CD4-positive, alpha-beta memory T cell (primary cell): ENCODE results near the gene GPC6. TPM values are rescaled to one million over a fixed set of nuclear protein-coding genes. Genes with fewer than 3 reads are reported as not detected.

Experiments used
- CTCF ChIA-PET: fragments of 350-600 bp; sonication (Branson Sonifier 250); formaldehyde crosslinking; loops from one replicate; lab custom pipeline; 2021; ENCODE audit warnings: inconsistent platforms; ENCODE audit not compliant: partially characterized antibody; lab: Charles Lee
- POLR2A ChIA-PET: fragments of 350-600 bp; sonication (Branson Sonifier 250); formaldehyde crosslinking; loops from one replicate; lab custom pipeline; 2021; ENCODE audit not compliant: partially characterized antibody; lab: Charles Lee
- DNase-seq, 5 donors: peaks; one replicate each; pipeline versions ENCODE4 v3.0.0 to v3.0.0-alpha.2; 2020 to 2022; ENCODE audit warnings: mixed read lengths in 1 of 5
- H3K27ac ChIP-seq: one replicate; pipeline ENCODE4 v1.7.0; 2013; ENCODE audit warnings: low read depth, low read length
- H3K27me3 ChIP-seq: 2 replicates; pipeline ENCODE4 v1.7.0; 2013; ENCODE audit warnings: mild to moderate bottlenecking, low read length, moderate library complexity; ENCODE audit not compliant: insufficient read depth
- H3K36me3 ChIP-seq: 2 replicates; pipeline ENCODE4 v1.7.0; 2013; ENCODE audit warnings: mild to moderate bottlenecking, low read length, moderate library complexity; ENCODE audit not compliant: insufficient read depth
- H3K4me1 ChIP-seq: 2 replicates; pipeline ENCODE4 v1.7.0; 2013; ENCODE audit warnings: mild to moderate bottlenecking, low read length, moderate library complexity; ENCODE audit not compliant: insufficient read depth
- H3K4me3 ChIP-seq, 2 donors: one replicate each; pipeline ENCODE4 v1.7.0; 2013; ENCODE audit warnings: low read length in 2 of 2, mild to moderate bottlenecking in 1 of 2
- H3K9me3 ChIP-seq, 2 donors: one replicate each; pipeline ENCODE4 v1.7.0; 2013; ENCODE audit warnings: low read length in 2 of 2, control low read depth in 1 of 2; ENCODE audit not compliant: control insufficient read depth in 1 of 2
- H3K27ac Mint-ChIP-seq, 7 donors: one replicate each; pipeline ENCODE4 v1.8.0; 2020 to 2021; ENCODE audit warnings: mixed read lengths in 7 of 7, mild to moderate bottlenecking in 6 of 7, inconsistent platforms in 3 of 7, moderate library complexity in 3 of 7
- H3K27me3 Mint-ChIP-seq, 2 donors: one replicate each; pipeline ENCODE4 v1.8.0; 2020 to 2021; ENCODE audit warnings: mixed read lengths in 2 of 2
- H3K36me3 Mint-ChIP-seq, 2 donors: one replicate each; pipeline ENCODE4 v1.8.0; 2020 to 2021; ENCODE audit warnings: mixed read lengths in 2 of 2, inconsistent platforms in 1 of 2, mild to moderate bottlenecking in 1 of 2
- H3K4me1 Mint-ChIP-seq, 4 donors: one replicate each; pipeline ENCODE4 v1.8.0; 2020 to 2021; ENCODE audit warnings: mixed read lengths in 4 of 4, mild to moderate bottlenecking in 1 of 4
- H3K4me3 Mint-ChIP-seq, 8 donors: one replicate each; pipeline ENCODE4 v1.8.0; 2020 to 2021; ENCODE audit warnings: mixed read lengths in 8 of 8, mild to moderate bottlenecking in 7 of 8, moderate library complexity in 6 of 8, inconsistent platforms in 3 of 8
- H3K9me3 Mint-ChIP-seq, 8 donors: one replicate each; pipeline ENCODE4 v1.8.0; 2020 to 2021; ENCODE audit warnings: mixed read lengths in 8 of 8, mild to moderate bottlenecking in 5 of 8, inconsistent platforms in 3 of 8, moderate library complexity in 1 of 8
- intact Hi-C: fragments of 100-400 bp; cut with micrococcal nuclease; formaldehyde crosslinking; loops from one replicate; pipeline ENCODE4 v1.15.1; 2023
- polyA plus RNA-seq, 2 donors: library from polyadenylated mRNA; unstranded; fragments of 300-500 nt; fragmentation: Illumina TruSeq; gene quantifications; one replicate each; pipeline ENCODE4 v1.2.3, GENCODE V29; 2021
- total RNA-seq, 2 experiments: library from RNA; stranded (reverse); gene quantifications; one replicate each; pipeline ENCODE4 v1.2.3, GENCODE V29; 2021

Gene GPC6
- total and polyA plus RNA-seq, 4 experiments from 2014 or later = not detected

- ChIA-PET POLR2A (no interaction called here), CTCF (interaction anchor here (1.5 kb wide), 1 partner anchor 204 kb away, joined by 3 read pairs; no protein-coding TSS in a partner anchor)
- no peak for DNase-seq
- Histone ChIP-seq H3K9me3 (peaks cover 0 to 3% of the 10 kb centered on the region in 2 donors), H3K27me3 (no peaks in the 10 kb centered on the region), H3K36me3 (no peaks in the 10 kb centered on the region), H3K4me3 (no peak overlapping the region), H3K27ac (no peak overlapping the region), H3K4me1 (no peaks in the 10 kb centered on the region)
- H3K27me3 Mint-ChIP-seq = peaks cover 5 to 13% of the 10 kb centered on the region in 2 donors
- no peak overlapping the region for H3K27ac Mint-ChIP-seq
- no peak overlapping the region for H3K4me3 Mint-ChIP-seq
- H3K4me1 Mint-ChIP-seq = peaks cover 1 to 10% (median 5%) of the 10 kb centered on the region in 4 donors
- H3K9me3 Mint-ChIP-seq = peaks cover 3 to 37% (median 19%) of the 10 kb centered on the region in 8 donors
- intact Hi-C loops = no loop called here
- peaks cover 1 to 12% of the 10 kb centered on the region in 2 donors for H3K36me3 Mint-ChIP-seq
Observed at GRCh38 chr13:94416454-94417080, 1190.0 kb downstream of the GPC6 start.

GRCh38 chr13:94417294-94417693, 1190.7 kb downstream of the GPC6 start:
- Histone ChIP-seq H3K4me1 (no peaks in the 10 kb centered on the region), H3K27ac (no peak overlapping the region), H3K4me3 (no peak overlapping the region), H3K36me3 (no peaks in the 10 kb centered on the region), H3K9me3 (peaks cover 0 to 3% of the 10 kb centered on the region in 2 donors), H3K27me3 (no peaks in the 10 kb centered on the region)
- Mint-ChIP-seq H3K4me3 (no peak overlapping the region), H3K9me3 (peaks cover 3 to 39% (median 19%) of the 10 kb centered on the region in 8 donors), H3K27me3 (peaks cover 4 to 11% of the 10 kb centered on the region in 2 donors), H3K4me1 (peaks cover 1 to 10% (median 5%) of the 10 kb centered on the region in 4 donors), H3K27ac (peak overlapping the region in 1 of 7 donors; percentile 12), H3K36me3 (peaks cover 1 to 12% of the 10 kb centered on the region in 2 donors)
- intact Hi-C loops = no loop called here
- POLR2A ChIA-PET = no interaction called here
- no peak for DNase-seq
- CTCF ChIA-PET = interaction anchor here (1.5 kb wide), 1 partner anchor 203 kb away, joined by 3 read pairs; no protein-coding TSS in a partner anchor

GRCh38 chr13:94419304-94419924, 1192.8 kb downstream of the GPC6 start:
- no peaks in the 10 kb centered on the region for H3K4me1 ChIP-seq
- ChIA-PET POLR2A (no interaction called here), CTCF (no interaction called here)
- peaks cover 0 to 3% of the 10 kb centered on the region in 2 donors for H3K9me3 ChIP-seq
- no peaks in the 10 kb centered on the region for H3K36me3 ChIP-seq
- no peaks in the 10 kb centered on the region for H3K27me3 ChIP-seq
- H3K4me3 ChIP-seq = no peak overlapping the region
- H3K4me3 Mint-ChIP-seq = no peak overlapping the region
- H3K36me3 Mint-ChIP-seq = peaks cover 1 to 12% of the 10 kb centered on the region in 2 donors
- intact Hi-C loops = no loop called here
- no peak overlapping the region for H3K27ac ChIP-seq
- H3K27ac Mint-ChIP-seq = peak overlapping the region in 2 of 7 donors; percentile 2 to 65
- peaks cover 4 to 10% of the 10 kb centered on the region in 2 donors for H3K27me3 Mint-ChIP-seq
- H3K9me3 Mint-ChIP-seq = peaks cover 3 to 39% (median 19%) of the 10 kb centered on the region in 8 donors
- peaks cover 1 to 10% (median 5%) of the 10 kb centered on the region in 4 donors for H3K4me1 Mint-ChIP-seq
- no peak for DNase-seq

GRCh38 chr13:94419925-94420305, 1193.3 kb downstream of the GPC6 start:
- no peak overlapping the region for H3K27ac ChIP-seq
- DNase-seq = no peak
- peaks cover 1 to 10% (median 5%) of the 10 kb centered on the region in 4 donors for H3K4me1 Mint-ChIP-seq
- H3K36me3 ChIP-seq = no peaks in the 10 kb centered on the region
- H3K36me3 Mint-ChIP-seq = peaks cover 1 to 12% of the 10 kb centered on the region in 2 donors
- no peak overlapping the region for H3K27ac Mint-ChIP-seq
- no peak overlapping the region for H3K4me3 ChIP-seq
- H3K9me3 Mint-ChIP-seq = peaks cover 3 to 39% (median 19%) of the 10 kb centered on the region in 8 donors
- peaks cover 6 to 13% of the 10 kb centered on the region in 2 donors for H3K27me3 Mint-ChIP-seq
- CTCF ChIA-PET = no interaction called here
- peaks cover 0 to 3% of the 10 kb centered on the region in 2 donors for H3K9me3 ChIP-seq
- H3K27me3 ChIP-seq = no peaks in the 10 kb centered on the region
- H3K4me3 Mint-ChIP-seq = no peak overlapping the region
- no peaks in the 10 kb centered on the region for H3K4me1 ChIP-seq
- POLR2A ChIA-PET = no interaction called here
- intact Hi-C loops = no loop called here

- Histone ChIP-seq H3K27ac (no peak overlapping the region), H3K9me3 (no peaks in the 10 kb centered on the region), H3K4me3 (no peak overlapping the region), H3K36me3 (no peaks in the 10 kb centered on the region), H3K4me1 (no peaks in the 10 kb centered on the region), H3K27me3 (no peaks in the 10 kb centered on the region)
- Mint-ChIP-seq H3K36me3 (no peaks in the 10 kb centered on the region), H3K27me3 (peaks cover 10% of the 10 kb centered on the region in 2 donors), H3K4me3 (no peak overlapping the region), H3K27ac (no peak overlapping the region), H3K9me3 (no peaks in the 10 kb centered on the region), H3K4me1 (peaks cover 0 to 3% (median 0%) of the 10 kb centered on the region in 4 donors)
- CTCF ChIA-PET = interaction anchor here (3.5 to 22.1 kb wide), 2 partner anchors 9 to 191 kb away, joined by 9 to 532 read pairs; no protein-coding TSS in a partner anchor
- POLR2A ChIA-PET = no interaction called here
- intact Hi-C loops = no loop called here
- no peak for DNase-seq
Observed at GRCh38 chr13:94427313-94427953, 1200.8 kb downstream of the GPC6 start.

- Mint-ChIP-seq H3K27me3 (no peaks in the 10 kb centered on the region), H3K27ac (no peak overlapping the region), H3K36me3 (no peaks in the 10 kb centered on the region), H3K9me3 (no peaks in the 10 kb centered on the region), H3K4me1 (peaks cover 0 to 3% (median 0%) of the 10 kb centered on the region in 4 donors), H3K4me3 (no peak overlapping the region)
- ChIA-PET POLR2A (interaction anchor here (0.6 kb wide), 1 partner anchor 187 kb away, joined by 3 read pairs; no protein-coding TSS in a partner anchor), CTCF (interaction anchor here (1.4 to 22.1 kb wide), 3 partner anchors 10 to 186 kb away, joined by 3 to 532 read pairs (median 3); no protein-coding TSS in a partner anchor)
- no peak overlapping the region for H3K27ac ChIP-seq
- H3K9me3 ChIP-seq = no peaks in the 10 kb centered on the region
- no peaks in the 10 kb centered on the region for H3K36me3 ChIP-seq
- intact Hi-C loops = no loop called here
- DNase-seq = no peak
- H3K4me3 ChIP-seq = no peak overlapping the region
- no peaks in the 10 kb centered on the region for H3K4me1 ChIP-seq
- H3K27me3 ChIP-seq = no peaks in the 10 kb centered on the region
Observed at GRCh38 chr13:94431574-94431973, 1205.0 kb downstream of the GPC6 start.

- Mint-ChIP-seq H3K27me3 (no peaks in the 10 kb centered on the region), H3K36me3 (no peaks in the 10 kb centered on the region), H3K9me3 (no peaks in the 10 kb centered on the region), H3K4me1 (peaks cover 0 to 3% (median 0%) of the 10 kb centered on the region in 4 donors), H3K27ac (no peak overlapping the region), H3K4me3 (no peak overlapping the region)
- intact Hi-C loops = no loop called here
- H3K4me3 ChIP-seq = no peak overlapping the region
- no peaks in the 10 kb centered on the region for H3K36me3 ChIP-seq
- H3K4me1 ChIP-seq = no peaks in the 10 kb centered on the region
- H3K27ac ChIP-seq = no peak overlapping the region
- ChIA-PET POLR2A (no interaction called here), CTCF (interaction anchor here (0.6 to 22.1 kb wide), 4 partner anchors 8 to 186 kb away, joined by 3 to 532 read pairs (median 4); no protein-coding TSS in a partner anchor)
- H3K9me3 ChIP-seq = no peaks in the 10 kb centered on the region
- no peak for DNase-seq
- H3K27me3 ChIP-seq = no peaks in the 10 kb centered on the region
Observed at GRCh38 chr13:94431987-94432386, 1205.4 kb downstream of the GPC6 start.
